OCI-LY1 (cell line): ENCODE measurements around the gene HIPK3.

Source experiments
- H2AFZ ChIP-seq: fragments of 200-600 bp; sonication (generic), shearing (Covaris generic); 2 replicates; pipeline ENCODE4 v1.6.0; 2014; ENCODE audit warnings: antibody characterized with exemption, mild to moderate bottlenecking, low read length
- H3F3A ChIP-seq: fragments of 200-600 bp; sonication (generic), shearing (Covaris generic); 2 replicates; pipeline ENCODE4 v1.6.0; 2014; ENCODE audit warnings: mild to moderate bottlenecking, antibody characterized with exemption, low read length, moderate library complexity; ENCODE audit not compliant: insufficient read depth
- H3K27ac ChIP-seq: fragments of 200-600 bp; sonication (generic); 2 replicates; pipeline ENCODE4 v1.5.1; 2014; ENCODE audit warnings: low read length, mixed run types, mild to moderate bottlenecking, low read depth; ENCODE audit not compliant: poor library complexity, severe bottlenecking
- H3K27me3 ChIP-seq: fragments of 200-600 bp; sonication (generic); 2 replicates; pipeline ENCODE4 v1.6.0; 2014; ENCODE audit warnings: antibody characterized with exemption, mild to moderate bottlenecking, low read length, moderate library complexity; ENCODE audit not compliant: insufficient read depth
- H3K36me3 ChIP-seq: fragments of 200-600 bp; sonication (generic); 2 replicates; pipeline ENCODE4 v1.6.1; 2014; ENCODE audit warnings: mild to moderate bottlenecking, antibody characterized with exemption, low read length, moderate library complexity, mixed read lengths; ENCODE audit not compliant: insufficient read depth
- H3K4me1 ChIP-seq: fragments of 200-600 bp; sonication (generic); 2 replicates; pipeline ENCODE4 v1.5.1; 2014; ENCODE audit warnings: mild to moderate bottlenecking, low read length, moderate library complexity; ENCODE audit not compliant: insufficient read depth, severe bottlenecking
- H3K4me2 ChIP-seq: fragments of 200-600 bp; sonication (generic), shearing (Covaris generic); 2 replicates; pipeline ENCODE4 v1.6.1; 2014; ENCODE audit warnings: low read length
- H3K4me3 ChIP-seq: fragments of 200-600 bp; sonication (generic); 2 replicates; pipeline ENCODE4 v1.5.1; 2014; ENCODE audit warnings: low read length, low read depth, mild to moderate bottlenecking, mixed read lengths; ENCODE audit not compliant: poor library complexity, severe bottlenecking
- H3K79me2 ChIP-seq: fragments of 200-600 bp; shearing (Covaris generic); 2 replicates; pipeline ENCODE4 v1.6.1; 2016; ENCODE audit warnings: mixed run types, low read length, mixed read lengths; ENCODE audit not compliant: insufficient read depth
- H3K9ac ChIP-seq: fragments of 200-600 bp; sonication (generic), shearing (Covaris generic); 2 replicates; pipeline ENCODE4 v1.6.1; 2014; ENCODE audit warnings: mild to moderate bottlenecking, low read length, mixed read lengths
- H3K9me2 ChIP-seq: fragments of 200-600 bp; sonication (generic), shearing (Covaris generic); 2 replicates; pipeline ENCODE4 v1.6.1; 2014; ENCODE audit warnings: low read depth, mild to moderate bottlenecking, low read length, mixed read lengths
- H3K9me3 ChIP-seq: fragments of 200-600 bp; shearing (Covaris generic); 2 replicates; pipeline ENCODE4 v1.6.1; 2014; ENCODE audit warnings: low read length, mixed read lengths
- H4K20me1 ChIP-seq: fragments of 200-600 bp; sonication (generic), shearing (Covaris generic); 2 replicates; pipeline ENCODE4 v1.6.0; 2016; ENCODE audit warnings: mild to moderate bottlenecking, low read length; ENCODE audit not compliant: insufficient read depth
- EZH2 ChIP-seq: fragments of 200-600 bp; sonication (generic), shearing (Covaris generic); IDR thresholded peaks from 2 replicates; pipeline ENCODE4 v1.8.0; 2017; ENCODE audit warnings: borderline replicate concordance, mixed run types, mild to moderate bottlenecking, antibody characterized with exemption, low read length, moderate library complexity, mixed read lengths
- TF ChIP-seq, protein P1 (sequence below): fragments of 200-600 bp; sonication (generic), shearing (Covaris generic); IDR thresholded peaks from 2 replicates; pipeline ENCODE4 v1.5.1; 2017; ENCODE audit warnings: mild to moderate bottlenecking, antibody characterized with exemption, low read length, moderate library complexity, mixed read lengths

Gene HIPK3

GRCh38 chr11:33358150-33358831 is 101.1 kb downstream of the HIPK3 start:
- Histone ChIP-seq H3K9me3 (no peaks in the 10 kb centered on the region), H3K9me2 (no peaks in the 10 kb centered on the region), H3K9ac (no peak overlapping the region), H2AFZ (no peak overlapping the region), H3K4me2 (no peak overlapping the region), H3K36me3 (peaks cover 17% of the 10 kb centered on the region; the same call in 1 of the 2 replicates), H3K27ac (no peak overlapping the region), H4K20me1 (no peaks in the 10 kb centered on the region), H3K4me3 (no peak overlapping the region), H3K79me2 (no peaks in the 10 kb centered on the region), H3K4me1 (no peaks in the 10 kb centered on the region), H3F3A (no peaks in the 10 kb centered on the region), H3K27me3 (no peaks in the 10 kb centered on the region)
- no peak for TF ChIP-seq EZH2
- TF ChIP-seq, protein P1, sequence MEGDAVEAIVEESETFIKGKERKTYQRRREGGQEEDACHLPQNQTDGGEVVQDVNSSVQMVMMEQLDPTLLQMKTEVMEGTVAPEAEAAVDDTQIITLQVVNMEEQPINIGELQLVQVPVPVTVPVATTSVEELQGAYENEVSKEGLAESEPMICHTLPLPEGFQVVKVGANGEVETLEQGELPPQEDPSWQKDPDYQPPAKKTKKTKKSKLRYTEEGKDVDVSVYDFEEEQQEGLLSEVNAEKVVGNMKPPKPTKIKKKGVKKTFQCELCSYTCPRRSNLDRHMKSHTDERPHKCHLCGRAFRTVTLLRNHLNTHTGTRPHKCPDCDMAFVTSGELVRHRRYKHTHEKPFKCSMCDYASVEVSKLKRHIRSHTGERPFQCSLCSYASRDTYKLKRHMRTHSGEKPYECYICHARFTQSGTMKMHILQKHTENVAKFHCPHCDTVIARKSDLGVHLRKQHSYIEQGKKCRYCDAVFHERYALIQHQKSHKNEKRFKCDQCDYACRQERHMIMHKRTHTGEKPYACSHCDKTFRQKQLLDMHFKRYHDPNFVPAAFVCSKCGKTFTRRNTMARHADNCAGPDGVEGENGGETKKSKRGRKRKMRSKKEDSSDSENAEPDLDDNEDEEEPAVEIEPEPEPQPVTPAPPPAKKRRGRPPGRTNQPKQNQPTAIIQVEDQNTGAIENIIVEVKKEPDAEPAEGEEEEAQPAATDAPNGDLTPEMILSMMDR = no peak

GRCh38 chr11:33360642-33361041 is 103.5 kb downstream of the HIPK3 start:
- TF ChIP-seq, protein P1 = no peak
- no peak for TF ChIP-seq EZH2
- H3K9me3 ChIP-seq = no peaks in the 10 kb centered on the region
- no peak overlapping the region for H2AFZ ChIP-seq
- H3K27ac ChIP-seq = no peak overlapping the region
- no peaks in the 10 kb centered on the region for H3K4me1 ChIP-seq
- no peak overlapping the region for H3K9ac ChIP-seq
- H3K4me3 ChIP-seq = no peak overlapping the region
- no peaks in the 10 kb centered on the region for H3K27me3 ChIP-seq
- H3K4me2 ChIP-seq = no peak overlapping the region
- no peaks in the 10 kb centered on the region for H3K36me3 ChIP-seq
- H3K79me2 ChIP-seq = no peaks in the 10 kb centered on the region
- H4K20me1 ChIP-seq = no peaks in the 10 kb centered on the region
- no peaks in the 10 kb centered on the region for H3K9me2 ChIP-seq
- H3F3A ChIP-seq = no peaks in the 10 kb centered on the region

GRCh38 chr11:33362051-33362910 is 105.1 kb downstream of the HIPK3 start:
- Histone ChIP-seq H3K79me2 (no peaks in the 10 kb centered on the region), H3K27me3 (no peaks in the 10 kb centered on the region), H3K9me2 (no peaks in the 10 kb centered on the region), H2AFZ (no peak overlapping the region), H3K27ac (no peak overlapping the region), H3K4me2 (no peak overlapping the region), H3K4me1 (no peaks in the 10 kb centered on the region), H4K20me1 (no peaks in the 10 kb centered on the region), H3K9me3 (no peaks in the 10 kb centered on the region), H3K4me3 (no peak overlapping the region), H3K36me3 (no peaks in the 10 kb centered on the region), H3F3A (no peaks in the 10 kb centered on the region), H3K9ac (no peak overlapping the region)
- TF ChIP-seq, protein P1 = peak; percentile 62
- TF ChIP-seq EZH2 = no peak
